Upper lobe of left lung (tissue), 6 donors: ENCODE results near the gene GALP. TPM values are rescaled to one million over a fixed set of nuclear protein-coding genes. Genes with fewer than 3 reads are reported as not detected.
"Not testable (repeated sequence)": the region's sequence is repeated elsewhere in the genome, so short reads cannot be mapped to it uniquely, and the experiment has no call there.

Experiments
- ATAC-seq, 2 donors: fragments of 200-7000 bp; cut with Tn5 transposase; one replicate each; pipeline ENCODE4 v1.9.1; 2022; ENCODE audit warnings: mild to moderate bottlenecking in 2 of 2, moderate library complexity in 2 of 2; ENCODE audit not compliant: low FRiP score in 2 of 2
- DNase-seq, 2 donors: peaks; one replicate each; pipeline ENCODE4 v3.0.0-alpha.2; 2019 to 2020
- H3K27ac ChIP-seq, 4 donors: fragments of 200-600 bp; sonication (generic); one replicate each; pipeline ENCODE4 v1.5.1; 2016 to 2019
- H3K27me3 ChIP-seq, 4 donors: fragments of 200-600 bp; sonication (generic); one replicate each; pipeline ENCODE4 v1.5.1; 2017 to 2019
- H3K36me3 ChIP-seq, 4 donors: fragments of 200-600 bp; sonication (generic); one replicate each; pipeline ENCODE4 v1.5.1; 2016 to 2019
- H3K4me1 ChIP-seq, 4 donors: fragments of 200-600 bp; sonication (generic); one replicate each; pipeline ENCODE4 v1.5.1; 2018 to 2019
- H3K4me3 ChIP-seq, 4 donors: fragments of 200-600 bp; sonication (generic); one replicate each; pipeline ENCODE4 v1.5.1; 2017 to 2019; ENCODE audit warnings: mild to moderate bottlenecking in 2 of 4, moderate library complexity in 1 of 4
- H3K9me3 ChIP-seq, 4 donors: fragments of 200-600 bp; sonication (generic); one replicate each; pipeline ENCODE4 v1.5.1; 2018 to 2019
- EP300 ChIP-seq, 4 donors: sonication (generic); formaldehyde crosslinking; IDR thresholded peaks; one replicate each; pipeline ENCODE4 v1.5.1; 2017; ENCODE audit warnings: antibody characterized with exemption in 4 of 4, control low read depth in 2 of 4
- POLR2A ChIP-seq, 4 donors: fragments of 450-650 bp; IDR thresholded peaks; one replicate each; pipeline ENCODE4 v1.5.1; 2016 to 2017; ENCODE audit warnings: antibody characterized with exemption in 4 of 4, mild to moderate bottlenecking in 2 of 4
- POLR2AphosphoS5 ChIP-seq, 2 donors: sonication (generic); formaldehyde crosslinking; IDR thresholded peaks; one replicate each; pipeline ENCODE4 v1.5.1; 2017; ENCODE audit warnings: antibody characterized with exemption in 2 of 2
- WGBS, 2 donors: methylation state at CpG; one replicate each; pipeline ENCODE4 v1.1.5; 2017 to 2018; 5-methylcytosine and 5-hydroxymethylcytosine counted together
- total RNA-seq, 6 donors: library from RNA; depleted of rRNA in 4 of 6; stranded (reverse); fragments of >200 nt in 4 of 6; gene quantifications; one replicate each; pipeline versions ENCODE4 v1.1.0 to v1.2.1, GENCODE V29; 2016 to 2021
- TF ChIP-seq, protein P1 (sequence below), 6 experiments: fragments of 450-650 bp in 4 of 6; fragments of 200-600 bp in 2 of 6; sonication (generic) in 2 of 6; IDR thresholded peaks; one replicate each; pipeline ENCODE4 v1.5.1; 2016 to 2019; ENCODE audit warnings: antibody characterized with exemption in 6 of 6
- donor health status: DM: no; HTN: no; CAD: no; lungs with moderate emphysema.
- donor health status: DM: no; HTN: yes; CAD: no; lungs with severe emphysema.

The GALP gene
- total RNA-seq, 6 donors from 2014 or later = not detected

DNA sequence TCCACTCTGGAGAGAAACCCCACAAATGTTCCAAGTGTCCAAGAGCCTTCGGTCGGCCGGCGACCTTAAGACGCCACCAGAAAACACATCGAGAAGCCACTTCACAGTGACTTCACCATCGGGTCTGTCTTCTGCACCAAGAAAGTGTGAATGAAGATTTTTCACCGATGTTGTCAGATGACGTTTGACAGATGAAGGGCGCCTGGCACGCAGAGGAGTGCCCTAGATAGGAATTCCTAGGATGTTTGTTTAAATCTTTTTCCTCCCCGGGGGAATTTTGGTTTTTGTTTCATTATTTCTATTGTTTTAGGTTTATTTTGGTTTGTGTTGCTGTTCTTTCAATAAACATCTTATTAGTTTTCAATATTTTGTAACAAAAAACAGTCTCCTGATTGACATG is 33.3 kb downstream of the GALP start:
- Histone ChIP-seq H3K9me3 (no peaks in the 10 kb centered on the region), H3K4me3 (no peak overlapping the region), H3K27ac (no peak overlapping the region), H3K36me3 (no peaks in the 10 kb centered on the region), H3K4me1 (no peaks in the 10 kb centered on the region), H3K27me3 (no peaks in the 10 kb centered on the region)
- 67 to 81% methylated on average over 12 of the region's 12 CpGs for WGBS, 2 donors
- DNase-seq (no peak), ATAC-seq (no peak)
- TF ChIP-seq, protein P1, sequence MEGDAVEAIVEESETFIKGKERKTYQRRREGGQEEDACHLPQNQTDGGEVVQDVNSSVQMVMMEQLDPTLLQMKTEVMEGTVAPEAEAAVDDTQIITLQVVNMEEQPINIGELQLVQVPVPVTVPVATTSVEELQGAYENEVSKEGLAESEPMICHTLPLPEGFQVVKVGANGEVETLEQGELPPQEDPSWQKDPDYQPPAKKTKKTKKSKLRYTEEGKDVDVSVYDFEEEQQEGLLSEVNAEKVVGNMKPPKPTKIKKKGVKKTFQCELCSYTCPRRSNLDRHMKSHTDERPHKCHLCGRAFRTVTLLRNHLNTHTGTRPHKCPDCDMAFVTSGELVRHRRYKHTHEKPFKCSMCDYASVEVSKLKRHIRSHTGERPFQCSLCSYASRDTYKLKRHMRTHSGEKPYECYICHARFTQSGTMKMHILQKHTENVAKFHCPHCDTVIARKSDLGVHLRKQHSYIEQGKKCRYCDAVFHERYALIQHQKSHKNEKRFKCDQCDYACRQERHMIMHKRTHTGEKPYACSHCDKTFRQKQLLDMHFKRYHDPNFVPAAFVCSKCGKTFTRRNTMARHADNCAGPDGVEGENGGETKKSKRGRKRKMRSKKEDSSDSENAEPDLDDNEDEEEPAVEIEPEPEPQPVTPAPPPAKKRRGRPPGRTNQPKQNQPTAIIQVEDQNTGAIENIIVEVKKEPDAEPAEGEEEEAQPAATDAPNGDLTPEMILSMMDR (IDR thresholded peaks at IDR 0.05) = no peak
- no peak for TF ChIP-seq POLR2A (IDR thresholded peaks at IDR 0.05)
- TF ChIP-seq POLR2AphosphoS5 (IDR thresholded peaks at IDR 0.05) = no peak
- no peak for TF ChIP-seq EP300 (IDR thresholded peaks at IDR 0.05)

DNA sequence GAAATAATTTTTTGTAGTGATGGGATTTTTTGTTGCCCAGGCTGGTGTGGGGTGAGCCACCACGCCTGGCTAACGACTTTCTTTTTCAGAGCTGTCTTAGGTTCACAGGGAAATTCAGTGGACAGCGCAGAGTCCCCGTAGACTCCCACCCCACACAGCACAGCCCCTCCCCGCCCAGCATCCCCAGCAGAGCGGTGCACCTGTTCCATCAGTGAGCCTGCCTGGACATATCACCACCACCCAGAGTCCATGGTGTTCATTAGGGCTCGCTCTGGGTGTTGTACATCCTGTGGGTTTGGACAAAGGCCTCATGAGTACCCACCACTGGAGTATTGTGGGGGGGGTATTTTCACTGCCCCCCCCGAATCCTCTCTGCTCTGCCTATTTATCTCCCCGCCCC is 34.2 kb downstream of the GALP start:
- WGBS, 2 donors = 91 to 94% methylated on average over 5 to 9 of the region's 9 CpGs
- H3K4me3 ChIP-seq, H3K4me1 ChIP-seq, H3K36me3 ChIP-seq, ATAC-seq, H3K27ac ChIP-seq, H3K27me3 ChIP-seq, H3K9me3 ChIP-seq, DNase-seq: not testable (repeated sequence)

DNA sequence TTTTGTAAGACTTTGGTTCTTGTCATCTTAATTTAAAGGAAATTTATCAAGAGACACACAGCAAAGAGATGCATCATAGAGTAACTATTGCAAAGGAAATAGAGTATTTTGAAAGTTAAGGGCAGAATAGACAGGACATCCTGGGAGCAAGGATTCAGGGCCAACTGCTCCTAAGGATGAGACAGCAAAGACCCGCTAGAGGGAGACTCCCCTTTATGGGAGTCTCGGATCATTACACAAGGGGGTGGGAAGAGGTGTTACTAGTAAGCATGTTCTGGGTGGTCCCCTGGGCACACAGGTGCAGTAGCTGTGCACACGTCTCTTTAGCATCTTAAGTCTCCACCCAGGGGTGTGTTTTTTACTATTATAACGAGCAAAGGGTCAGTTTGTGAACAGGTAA is 35.9 kb downstream of the GALP start:
- DNase-seq = no peak
- Histone ChIP-seq H3K9me3 (no peaks in the 10 kb centered on the region), H3K36me3 (no peaks in the 10 kb centered on the region), H3K27me3 (peaks cover 0 to 2% (median 0%) of the 10 kb centered on the region in 4 donors), H3K4me1 (no peaks in the 10 kb centered on the region), H3K27ac (no peak overlapping the region), H3K4me3 (no peak overlapping the region)
- TF ChIP-seq EP300 (IDR thresholded peaks at IDR 0.05) (no peak), POLR2A (IDR thresholded peaks at IDR 0.05) (no peak), POLR2AphosphoS5 (IDR thresholded peaks at IDR 0.05) (no peak)
- TF ChIP-seq, protein P1 (IDR thresholded peaks at IDR 0.05) = no peak
- WGBS, 2 donors = 80 to 86% methylated on average over 4 of the region's 4 CpGs
- no peak for ATAC-seq

DNA sequence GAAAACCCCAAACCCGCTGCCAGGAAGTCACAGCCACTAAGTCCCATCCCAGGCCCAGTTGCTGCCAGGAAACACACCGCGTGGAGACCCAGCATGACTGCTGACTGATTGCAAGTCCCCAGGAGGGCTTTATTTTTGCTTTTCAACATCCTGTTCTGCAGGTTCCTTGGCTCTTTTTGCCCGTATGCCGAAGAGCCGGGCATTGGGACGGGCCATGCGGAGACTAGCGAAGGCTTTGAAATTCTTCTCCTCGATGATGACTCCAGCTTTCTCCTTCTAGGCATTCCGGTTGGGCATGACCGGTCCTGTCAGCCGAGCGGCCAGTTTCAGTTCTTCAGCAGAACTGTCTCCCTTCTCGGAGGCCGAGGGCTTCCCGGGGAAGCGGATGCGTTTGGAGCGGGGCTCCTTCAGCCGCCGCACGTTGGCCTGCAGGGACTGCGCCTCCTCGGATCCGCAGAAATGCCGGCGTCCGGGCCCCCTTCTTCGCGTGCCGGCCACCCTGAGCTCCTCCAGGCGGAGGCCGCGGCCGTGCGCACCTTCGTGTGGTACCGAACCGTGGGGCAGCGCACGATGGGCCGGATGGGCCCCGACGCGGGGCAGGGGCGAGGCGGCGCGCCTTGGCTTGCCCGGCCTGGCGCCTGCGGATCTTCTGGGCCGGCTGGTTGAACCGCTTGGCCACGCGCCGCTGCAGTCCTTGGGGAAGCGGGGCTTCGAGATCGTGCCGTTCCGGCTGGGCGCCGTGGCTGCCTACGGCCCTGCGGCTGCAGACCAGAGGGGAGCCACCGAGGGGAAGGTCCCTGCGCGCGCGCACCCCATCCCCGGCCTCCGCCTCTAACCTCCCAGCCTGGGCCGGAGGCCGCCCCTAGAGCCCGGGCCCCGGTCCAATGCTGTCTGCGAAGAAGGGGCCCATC is 41.5 kb downstream of the GALP start:
- Histone ChIP-seq H3K4me1 (peaks cover 7 to 10% (median 9%) of the 10 kb centered on the region in 4 donors), H3K27me3 (peaks cover 0 to 8% (median 2%) of the 10 kb centered on the region in 4 donors), H3K27ac (no peak overlapping the region), H3K4me3 (peak overlapping the region; percentile 7 to 49 (median 38)), H3K9me3 (no peaks in the 10 kb centered on the region), H3K36me3 (peaks cover 0 to 3% (median 0%) of the 10 kb centered on the region in 4 donors)
- peak in 1 of 2 donors; percentile 84 for DNase-seq
- ATAC-seq = peak in 1 of 2 donors; percentile 56
- WGBS, 2 donors = 12 to 15% methylated on average over 21 to 36 of the region's 79 CpGs
- TF ChIP-seq POLR2A (IDR thresholded peaks at IDR 0.05) (no peak), POLR2AphosphoS5 (IDR thresholded peaks at IDR 0.05) (no peak), EP300 (IDR thresholded peaks at IDR 0.05) (no peak)
- TF ChIP-seq, protein P1 (IDR thresholded peaks at IDR 0.05) = no peak

DNA sequence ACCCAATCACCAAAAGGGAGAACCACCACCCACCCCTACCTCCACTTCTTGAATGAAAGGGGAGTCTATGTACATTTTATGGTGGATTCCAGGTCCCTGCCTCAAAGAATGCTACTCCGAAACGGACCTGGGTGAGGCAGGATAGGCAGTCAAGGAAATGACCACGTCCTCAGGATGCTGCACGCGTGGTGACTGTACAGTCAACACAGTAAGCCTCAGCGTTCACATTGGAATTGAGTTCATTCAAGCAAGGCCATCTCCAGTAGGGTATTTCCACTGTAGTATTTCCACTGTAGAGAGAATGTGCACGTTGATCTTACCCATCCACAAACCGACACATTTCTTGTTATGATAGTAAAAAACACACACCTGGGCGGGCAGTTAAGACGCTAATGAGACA is 43.2 kb downstream of the GALP start:
- Histone ChIP-seq H3K27me3 (peaks cover 0 to 8% (median 2%) of the 10 kb centered on the region in 4 donors), H3K36me3 (peaks cover 0 to 3% (median 0%) of the 10 kb centered on the region in 4 donors), H3K4me3 (no peak overlapping the region), H3K9me3 (no peaks in the 10 kb centered on the region), H3K4me1 (peaks cover 7 to 10% (median 9%) of the 10 kb centered on the region in 4 donors), H3K27ac (no peak overlapping the region)
- ATAC-seq = no peak
- TF ChIP-seq POLR2AphosphoS5 (IDR thresholded peaks at IDR 0.05) = no peak
- no peak for TF ChIP-seq EP300 (IDR thresholded peaks at IDR 0.05)
- TF ChIP-seq POLR2A (IDR thresholded peaks at IDR 0.05) = no peak
- TF ChIP-seq, protein P1 (IDR thresholded peaks at IDR 0.05) = no peak
- DNase-seq = no peak
- 83 to 88% methylated on average over 9 to 10 of the region's 10 CpGs for whole genome bisulfite sequencing, 2 donors
